ENCODE measurements around the gene KRT32. TPM values are rescaled to one million over a fixed set of nuclear protein-coding genes. Genes with fewer than 3 reads are reported as not detected.

KRT32 gene
- polyA plus RNA-seq, 1 donor (not counting 4 experiments of a cell fraction or from before 2014, with no cell fraction given), result not detected

DNA sequence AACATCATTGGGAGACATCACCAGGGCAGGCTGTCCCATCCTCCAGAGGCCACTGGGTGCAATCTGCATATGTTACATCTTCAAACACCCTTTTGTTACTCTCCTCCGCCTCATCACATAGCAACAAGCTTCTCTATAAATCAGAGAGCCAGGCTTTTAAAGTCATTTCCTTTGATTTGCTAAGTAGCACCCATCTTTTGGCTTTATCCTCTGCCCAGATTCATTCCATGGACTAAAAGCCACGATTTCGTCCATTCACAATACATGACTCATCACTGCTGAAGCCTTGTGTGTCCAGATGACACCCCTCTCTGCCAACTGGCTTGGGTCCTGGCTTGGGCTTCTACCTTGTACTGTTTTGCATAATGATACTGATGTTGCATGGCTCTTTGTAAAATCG is 24.4 kb downstream of the KRT32 start:
- no peaks in the 10 kb centered on the region for H3K9me1 ChIP-seq (ENCODE audit: control insufficient read depth, extremely low read depth, insufficient read depth, low read length)
- no peak for DNase-seq (ENCODE audit: low read depth, low spot score)
- no peak overlapping the region for H3K27ac ChIP-seq (ENCODE audit: control insufficient read depth, insufficient read depth, low read length)

DNA sequence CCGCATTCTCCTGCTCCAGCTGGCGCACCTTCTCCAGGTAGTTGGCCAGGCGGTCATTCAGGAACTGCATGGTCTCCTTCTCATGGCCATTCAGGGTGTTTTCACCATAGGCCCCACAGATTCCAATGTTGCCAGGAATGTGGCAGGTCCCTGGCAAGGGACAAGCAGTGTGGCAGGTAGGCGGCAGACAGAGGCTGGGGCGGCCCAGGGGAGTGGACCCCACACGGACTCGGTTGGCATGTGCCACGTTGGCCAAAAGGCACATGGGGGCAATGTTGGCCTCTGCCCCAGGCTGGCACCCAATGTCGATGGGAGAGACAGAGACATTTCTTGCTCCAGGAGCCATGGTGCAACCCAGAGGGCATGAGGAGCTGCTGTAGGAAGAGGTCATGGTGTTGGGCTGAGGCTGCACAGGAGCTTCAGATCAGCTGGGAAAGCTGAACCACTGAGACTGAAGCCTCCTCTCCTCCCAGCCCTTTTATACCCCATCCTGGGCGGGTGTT is 26.6 kb downstream of the KRT32 start, which contains the start of gene KRT38:
KRT38 (minus strand) TSS at position 453 of the 503 bp plus-strand sequence; CDS start at position 391, 62 bp downstream.
- TF ChIP-seq EZH2 (IDR thresholded peaks at IDR 0.05; ENCODE audit: low read length), result no peak
- TF ChIP-seq, protein P1, sequence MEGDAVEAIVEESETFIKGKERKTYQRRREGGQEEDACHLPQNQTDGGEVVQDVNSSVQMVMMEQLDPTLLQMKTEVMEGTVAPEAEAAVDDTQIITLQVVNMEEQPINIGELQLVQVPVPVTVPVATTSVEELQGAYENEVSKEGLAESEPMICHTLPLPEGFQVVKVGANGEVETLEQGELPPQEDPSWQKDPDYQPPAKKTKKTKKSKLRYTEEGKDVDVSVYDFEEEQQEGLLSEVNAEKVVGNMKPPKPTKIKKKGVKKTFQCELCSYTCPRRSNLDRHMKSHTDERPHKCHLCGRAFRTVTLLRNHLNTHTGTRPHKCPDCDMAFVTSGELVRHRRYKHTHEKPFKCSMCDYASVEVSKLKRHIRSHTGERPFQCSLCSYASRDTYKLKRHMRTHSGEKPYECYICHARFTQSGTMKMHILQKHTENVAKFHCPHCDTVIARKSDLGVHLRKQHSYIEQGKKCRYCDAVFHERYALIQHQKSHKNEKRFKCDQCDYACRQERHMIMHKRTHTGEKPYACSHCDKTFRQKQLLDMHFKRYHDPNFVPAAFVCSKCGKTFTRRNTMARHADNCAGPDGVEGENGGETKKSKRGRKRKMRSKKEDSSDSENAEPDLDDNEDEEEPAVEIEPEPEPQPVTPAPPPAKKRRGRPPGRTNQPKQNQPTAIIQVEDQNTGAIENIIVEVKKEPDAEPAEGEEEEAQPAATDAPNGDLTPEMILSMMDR (optimal IDR thresholded peaks at IDR 0.05 in 1 of 3, IDR thresholded peaks at IDR 0.05 in 1 of 3, conservative IDR thresholded peaks at IDR 0.05 in 1 of 3; ENCODE audit: extremely low read depth in 1 of 3, insufficient read depth in 2 of 3, low read length in 3 of 3), result no peak
- H3K79me2 ChIP-seq (ENCODE audit: control insufficient read depth, insufficient read depth, low read length), result no peaks in the 10 kb centered on the region
- H3K27me3 ChIP-seq (ENCODE audit: control insufficient read depth, extremely low read depth, insufficient read depth, low read length), result peaks cover 4% of the 10 kb centered on the region
- no peaks in the 10 kb centered on the region for H3K9me1 ChIP-seq (ENCODE audit: control insufficient read depth, extremely low read depth, insufficient read depth, low read length)
- H3K36me3 ChIP-seq (ENCODE audit: control insufficient read depth in 2 of 2, extremely low read depth in 1 of 2, insufficient read depth in 2 of 2, low read length in 2 of 2), result no peaks in the 10 kb centered on the region
- no peak within 1 kb of the TSS for H3K27ac ChIP-seq (ENCODE audit: control insufficient read depth, insufficient read depth, low read length)
- DNase-seq (ENCODE audit: low read depth, low spot score), result no peak
- dilution Hi-C loops (cut with MboI; ENCODE audit: extremely low pct_ligation_motif_present, low sequenced_read_pairs), result no loop called here
- H3K9me3 ChIP-seq (ENCODE audit: control insufficient read depth, low read depth, low read length), result no peaks in the 10 kb centered on the region
- no peak for FAIRE-seq
- H2AFZ ChIP-seq (ENCODE audit: control insufficient read depth, low read length), result no peak within 1 kb of the TSS
- H3K4me3 ChIP-seq (ENCODE audit: control insufficient read depth in 2 of 3, extremely low read depth in 1 of 3, insufficient read depth in 2 of 3, low read depth in 1 of 3, low read length in 3 of 3), result no peak within 1 kb of the TSS
- no peak within 1 kb of the TSS for H3K4me2 ChIP-seq (ENCODE audit: control insufficient read depth, extremely low read depth, insufficient read depth, low read depth, low read length)
- no peaks in the 10 kb centered on the region for H4K20me1 ChIP-seq (ENCODE audit: control insufficient read depth, extremely low read depth, insufficient read depth, low read length)
- H3K9ac ChIP-seq (ENCODE audit: control insufficient read depth, extremely low read depth, insufficient read depth, low read length), result no peak within 1 kb of the TSS
- H3K4me1 ChIP-seq (ENCODE audit: control insufficient read depth, extremely low read depth, insufficient read depth, low read length), result no peaks in the 10 kb centered on the region

More for the DNA sequence above, 24.4 kb downstream of the KRT32 start:
- dilution Hi-C loops (cut with MboI; ENCODE audit: extremely low pct_ligation_motif_present, low sequenced_read_pairs), result no loop called here
- no peaks in the 10 kb centered on the region for H3K79me2 ChIP-seq (ENCODE audit: control insufficient read depth, insufficient read depth, low read length)
- peaks cover 11% of the 10 kb centered on the region for H3K4me1 ChIP-seq (ENCODE audit: control insufficient read depth, extremely low read depth, insufficient read depth, low read length)
- no peak overlapping the region for H3K4me2 ChIP-seq (ENCODE audit: control insufficient read depth, extremely low read depth, insufficient read depth, low read depth, low read length)
- H3K9me3 ChIP-seq (ENCODE audit: control insufficient read depth, low read depth, low read length), result no peaks in the 10 kb centered on the region
- peaks cover 4% of the 10 kb centered on the region for H3K27me3 ChIP-seq (ENCODE audit: control insufficient read depth, extremely low read depth, insufficient read depth, low read length)
- H3K4me3 ChIP-seq (ENCODE audit: control insufficient read depth in 2 of 3, extremely low read depth in 1 of 3, insufficient read depth in 2 of 3, low read depth in 1 of 3, low read length in 3 of 3), result no peak overlapping the region
- TF ChIP-seq, protein P1 (optimal IDR thresholded peaks at IDR 0.05 in 1 of 3, IDR thresholded peaks at IDR 0.05 in 1 of 3, conservative IDR thresholded peaks at IDR 0.05 in 1 of 3; ENCODE audit: extremely low read depth in 1 of 3, insufficient read depth in 2 of 3, low read length in 3 of 3), result no peak
- TF ChIP-seq EZH2 (IDR thresholded peaks at IDR 0.05; ENCODE audit: low read length), result no peak
- FAIRE-seq, result no peak
- no peak overlapping the region for H3K9ac ChIP-seq (ENCODE audit: control insufficient read depth, extremely low read depth, insufficient read depth, low read length)
- H3K36me3 ChIP-seq (ENCODE audit: control insufficient read depth in 2 of 2, extremely low read depth in 1 of 2, insufficient read depth in 2 of 2, low read length in 2 of 2), result no peaks in the 10 kb centered on the region
- no peak overlapping the region for H2AFZ ChIP-seq (ENCODE audit: control insufficient read depth, low read length)
- H4K20me1 ChIP-seq (ENCODE audit: control insufficient read depth, extremely low read depth, insufficient read depth, low read length), result no peaks in the 10 kb centered on the region

All from keratinocyte (primary cell).